Upper lobe of right lung (tissue), 1 donor: Measurements from ENCODE around the gene PTBP2. TPM values are rescaled to one million over a fixed set of nuclear protein-coding genes. Genes with fewer than 3 reads are reported as not detected.

Experiments
- ATAC-seq: fragments of 200-7000 bp; cut with Tn5 transposase; one replicate; pipeline ENCODE4 v1.9.1; 2020; ENCODE audit warnings: mild to moderate bottlenecking, moderate library complexity
- DNase-seq: peaks from one replicate; pipeline ENCODE4 v3.0.0-alpha.2; 2020
- H3K27ac ChIP-seq: fragments of 200-600 bp; one replicate; pipeline ENCODE4 v1.8.0; 2022
- H3K27me3 ChIP-seq: fragments of 200-600 bp; one replicate; pipeline ENCODE4 v1.8.0; 2022; ENCODE audit warnings: mild to moderate bottlenecking
- H3K36me3 ChIP-seq: fragments of 200-600 bp; one replicate; pipeline ENCODE4 v1.8.0; 2022
- H3K4me1 ChIP-seq: fragments of 200-600 bp; one replicate; pipeline ENCODE4 v1.8.0; 2022
- H3K4me3 ChIP-seq: fragments of 200-600 bp; one replicate; pipeline ENCODE4 v1.8.0; 2022; ENCODE audit warnings: mild to moderate bottlenecking
- H3K9me3 ChIP-seq: fragments of 200-600 bp; one replicate; pipeline ENCODE4 v1.8.0; 2022
- intact Hi-C: fragments of 100-400 bp; cut with DNase I; formaldehyde crosslinking; loops from one replicate; pipeline ENCODE4 v1.11.0; 2022
- total RNA-seq: library from RNA; stranded (reverse); fragmentation: NEBNext Ultra II Directional; extraction: Animal tissue kit (Norgen Biotek cat#: 25700); gene quantifications from one replicate; pipeline ENCODE4 v1.2.1, GENCODE V29; 2021
- TF ChIP-seq, protein P1 (sequence below): fragments of 200-600 bp; IDR thresholded peaks from one replicate; pipeline ENCODE4 v1.8.0; 2022; ENCODE audit warnings: antibody characterized with exemption
- donor health status: DM: no; HTN: yes; CAD: no; lungs with severe emphysema.

Gene PTBP2
- total RNA-seq, 1 donor from 2014 or later = 14.7 TPM

DNA sequence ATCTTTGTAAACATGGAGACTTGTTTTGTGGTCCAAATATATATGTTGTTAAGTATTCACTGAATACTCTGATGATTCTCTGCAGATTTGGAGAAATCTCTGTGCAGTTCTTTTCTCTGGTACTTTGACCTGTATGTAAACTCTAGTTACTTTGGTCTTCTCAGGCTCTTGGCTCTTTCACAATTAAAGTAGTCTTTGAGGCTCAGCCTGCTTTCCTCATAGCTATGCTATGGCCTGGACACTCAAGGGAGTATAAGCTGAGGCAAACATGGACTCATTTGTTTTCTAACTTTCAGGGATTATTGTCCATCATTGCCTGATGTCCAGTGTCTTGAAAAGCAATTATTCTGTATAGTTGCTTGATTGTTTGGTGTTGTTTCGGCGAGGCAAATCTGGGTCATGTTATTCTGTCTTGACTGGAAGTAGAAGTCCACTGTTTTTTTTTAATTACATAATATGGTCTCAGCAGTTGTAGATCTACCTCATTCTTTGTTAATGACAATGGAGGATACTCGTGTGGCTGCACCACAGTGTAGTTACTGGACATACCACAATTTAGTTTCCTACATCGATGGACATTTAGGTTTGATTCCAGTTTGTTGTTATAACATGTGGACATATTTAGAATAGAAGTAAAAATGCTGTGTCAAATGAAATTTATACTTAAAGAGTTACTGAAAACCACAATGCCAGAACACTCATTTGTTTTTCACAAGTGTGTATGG is 9.2 kb downstream of the PTBP2 start:
- intact Hi-C loops = no loop called here
- ATAC-seq (no peak), DNase-seq (no peak)
- Histone ChIP-seq H3K36me3 (peaks cover 6% of the 10 kb centered on the region), H3K27ac (no peak overlapping the region), H3K9me3 (no peaks in the 10 kb centered on the region), H3K4me1 (no peaks in the 10 kb centered on the region), H3K27me3 (no peaks in the 10 kb centered on the region), H3K4me3 (no peak overlapping the region)
- TF ChIP-seq, protein P1, sequence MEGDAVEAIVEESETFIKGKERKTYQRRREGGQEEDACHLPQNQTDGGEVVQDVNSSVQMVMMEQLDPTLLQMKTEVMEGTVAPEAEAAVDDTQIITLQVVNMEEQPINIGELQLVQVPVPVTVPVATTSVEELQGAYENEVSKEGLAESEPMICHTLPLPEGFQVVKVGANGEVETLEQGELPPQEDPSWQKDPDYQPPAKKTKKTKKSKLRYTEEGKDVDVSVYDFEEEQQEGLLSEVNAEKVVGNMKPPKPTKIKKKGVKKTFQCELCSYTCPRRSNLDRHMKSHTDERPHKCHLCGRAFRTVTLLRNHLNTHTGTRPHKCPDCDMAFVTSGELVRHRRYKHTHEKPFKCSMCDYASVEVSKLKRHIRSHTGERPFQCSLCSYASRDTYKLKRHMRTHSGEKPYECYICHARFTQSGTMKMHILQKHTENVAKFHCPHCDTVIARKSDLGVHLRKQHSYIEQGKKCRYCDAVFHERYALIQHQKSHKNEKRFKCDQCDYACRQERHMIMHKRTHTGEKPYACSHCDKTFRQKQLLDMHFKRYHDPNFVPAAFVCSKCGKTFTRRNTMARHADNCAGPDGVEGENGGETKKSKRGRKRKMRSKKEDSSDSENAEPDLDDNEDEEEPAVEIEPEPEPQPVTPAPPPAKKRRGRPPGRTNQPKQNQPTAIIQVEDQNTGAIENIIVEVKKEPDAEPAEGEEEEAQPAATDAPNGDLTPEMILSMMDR = no peak

DNA sequence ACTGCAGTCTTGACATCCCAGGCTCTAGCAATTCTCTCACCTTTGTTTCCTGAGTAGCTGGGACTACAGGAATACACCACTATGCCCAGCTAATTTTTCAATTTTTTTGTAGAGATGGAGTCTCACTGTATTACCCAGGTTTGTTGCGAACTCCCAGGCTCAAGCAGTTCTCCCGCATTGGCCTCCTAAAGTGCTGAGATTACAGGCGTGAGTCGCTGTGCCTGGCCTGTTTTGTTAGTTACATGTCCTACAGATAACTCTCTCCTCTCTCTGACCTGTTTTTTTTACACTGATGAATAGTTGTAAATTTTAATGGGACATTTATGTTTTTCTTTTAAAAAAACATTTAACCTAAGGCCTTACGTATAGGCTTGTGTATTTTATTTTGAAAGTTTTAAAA is 19.8 kb downstream of the PTBP2 start:
- TF ChIP-seq, protein P1 = no peak
- Histone ChIP-seq H3K4me1 (no peaks in the 10 kb centered on the region), H3K36me3 (no peaks in the 10 kb centered on the region), H3K9me3 (no peaks in the 10 kb centered on the region), H3K27ac (no peak overlapping the region), H3K27me3 (no peaks in the 10 kb centered on the region), H3K4me3 (no peak overlapping the region)
- no peak for ATAC-seq
- DNase-seq = no peak
- intact Hi-C loops = no loop called here

DNA sequence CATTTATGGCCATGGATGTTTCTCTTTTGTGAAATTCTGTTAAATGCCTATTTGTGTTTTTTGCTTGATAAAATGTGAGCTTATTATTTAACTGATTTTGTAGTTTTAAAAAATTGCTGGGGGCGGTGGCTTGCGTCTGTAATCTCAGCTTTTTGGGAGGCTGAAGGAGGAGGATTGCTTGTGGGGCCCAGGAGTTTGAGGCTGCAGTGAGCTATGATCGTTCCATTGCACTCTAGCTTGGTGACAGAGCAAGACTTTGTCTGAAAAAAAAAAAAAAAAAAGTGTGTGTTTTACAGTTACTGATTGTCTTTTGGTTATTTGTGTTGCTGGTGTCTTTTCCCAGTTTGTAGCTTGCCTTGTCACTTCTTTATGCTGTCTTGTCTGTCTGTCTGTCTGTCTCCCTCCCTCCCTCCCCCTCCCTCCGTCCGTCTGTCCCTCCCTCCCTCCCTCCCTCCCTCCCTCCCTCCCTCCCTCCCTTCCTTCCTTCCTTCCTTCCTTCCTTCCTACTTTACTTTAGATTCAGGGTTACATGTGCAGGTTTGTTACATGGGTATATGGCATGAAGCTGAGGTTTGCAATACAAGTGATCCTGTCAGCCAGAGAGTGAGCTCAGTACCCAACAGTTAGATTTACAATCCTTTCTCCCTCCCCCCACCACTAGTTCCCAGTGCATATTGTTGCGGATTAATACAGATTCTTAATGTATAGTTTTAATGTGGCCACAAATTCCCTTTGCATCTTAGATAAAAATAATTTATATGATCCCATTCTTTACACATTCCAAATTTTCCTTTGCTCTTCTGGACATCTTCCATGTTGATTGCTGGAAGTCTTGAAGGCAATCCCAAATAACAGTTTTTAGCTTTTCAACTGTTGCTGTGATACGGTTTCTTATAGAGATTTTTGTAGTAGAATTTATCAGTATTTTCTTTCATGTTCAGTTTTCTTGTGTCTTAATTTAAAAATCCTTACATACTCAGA is 25.1 kb downstream of the PTBP2 start:
- intact Hi-C loops = no loop called here
- no peak for ATAC-seq
- H3K36me3 ChIP-seq = peaks cover 4% of the 10 kb centered on the region
- no peak for DNase-seq
- H3K4me1 ChIP-seq = no peaks in the 10 kb centered on the region
- TF ChIP-seq, protein P1 = no peak
- no peak overlapping the region for H3K4me3 ChIP-seq
- H3K27ac ChIP-seq = no peak overlapping the region
- no peaks in the 10 kb centered on the region for H3K9me3 ChIP-seq
- H3K27me3 ChIP-seq = no peaks in the 10 kb centered on the region

DNA sequence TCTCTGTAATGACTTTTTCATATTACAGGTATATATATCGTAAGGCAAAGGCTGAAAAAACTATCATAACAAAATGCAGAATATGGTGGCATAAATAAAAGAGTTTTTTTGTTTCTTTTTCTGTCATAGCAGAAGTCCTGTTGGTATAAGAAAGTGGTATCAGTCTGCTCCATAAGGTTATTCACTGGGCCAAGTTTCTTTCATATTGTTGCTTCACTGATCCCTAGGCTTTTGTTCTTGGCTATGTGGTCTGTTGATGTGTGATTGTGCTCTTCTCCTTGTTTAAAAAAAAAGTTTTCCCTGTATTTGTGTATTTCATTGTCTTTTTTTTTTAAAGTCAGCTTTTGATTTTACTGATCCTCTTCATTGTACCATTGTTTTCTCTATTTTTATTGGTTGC is 26.0 kb downstream of the PTBP2 start:
- Histone ChIP-seq H3K9me3 (no peaks in the 10 kb centered on the region), H3K27ac (no peak overlapping the region), H3K4me3 (no peak overlapping the region), H3K36me3 (peaks cover 11% of the 10 kb centered on the region), H3K4me1 (no peaks in the 10 kb centered on the region), H3K27me3 (no peaks in the 10 kb centered on the region)
- TF ChIP-seq, protein P1 = no peak
- ATAC-seq = no peak
- no peak for DNase-seq
- intact Hi-C loops = no loop called here

DNA sequence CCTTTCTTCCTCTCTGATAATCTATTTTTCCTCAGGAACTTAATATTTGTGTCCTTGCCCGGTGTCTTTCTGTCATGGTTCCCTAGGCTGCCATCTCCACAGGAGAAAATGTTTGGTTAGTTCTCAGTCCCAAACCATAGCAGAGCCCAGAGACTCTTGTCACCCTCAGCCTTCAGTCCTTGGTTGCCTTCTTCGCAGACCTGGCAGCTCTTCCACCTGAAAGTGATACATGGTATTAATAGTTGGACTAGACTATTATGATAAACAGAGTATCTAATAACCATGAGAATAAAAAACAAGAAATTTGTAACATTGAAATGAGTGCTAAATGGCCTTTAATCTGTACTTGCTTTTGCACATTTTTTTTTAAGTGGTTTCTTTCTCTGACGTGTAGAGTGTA is 26.5 kb downstream of the PTBP2 start:
- Histone ChIP-seq H3K9me3 (no peaks in the 10 kb centered on the region), H3K27me3 (no peaks in the 10 kb centered on the region), H3K4me1 (no peaks in the 10 kb centered on the region), H3K36me3 (peaks cover 16% of the 10 kb centered on the region), H3K27ac (no peak overlapping the region), H3K4me3 (no peak overlapping the region)
- ATAC-seq (no peak), DNase-seq (no peak)
- intact Hi-C loops = no loop called here
- TF ChIP-seq, protein P1 = no peak
